Sigmoid colon (tissue), 7 donors: ENCODE measurements around the gene INPP5F. TPM values are rescaled to one million over a fixed set of nuclear protein-coding genes. Genes with fewer than 3 reads are reported as not detected.

Experiments used
- DNase-seq: peaks from one replicate; pipeline ENCODE4 v3.0.0-alpha.2; 2019
- H3K27ac ChIP-seq, 4 donors: fragments of 200-600 bp; sonication (generic); one replicate each; pipeline ENCODE4 v1.5.1; 2016 to 2019; ENCODE audit warnings: mild to moderate bottlenecking in 1 of 4
- H3K27me3 ChIP-seq, 3 donors: fragments of 200-600 bp; sonication (generic); one replicate each; pipeline ENCODE4 v1.5.1; 2019; ENCODE audit warnings: mild to moderate bottlenecking in 1 of 3
- H3K36me3 ChIP-seq, 4 donors: fragments of 200-600 bp; sonication (generic); one replicate each; pipeline ENCODE4 v1.5.1; 2016 to 2019
- H3K4me1 ChIP-seq, 4 donors: fragments of 200-600 bp; sonication (generic); one replicate each; pipeline ENCODE4 v1.5.1; 2017 to 2019
- H3K4me3 ChIP-seq, 4 donors: fragments of 200-600 bp; sonication (generic); one replicate each; pipeline ENCODE4 v1.5.1; 2017 to 2019; ENCODE audit warnings: mild to moderate bottlenecking in 2 of 4, moderate library complexity in 1 of 4
- H3K9me3 ChIP-seq, 4 donors: fragments of 200-600 bp in 3 of 4; sonication (generic) in 3 of 4; one replicate each; pipeline versions ENCODE4 v1.5.1 to v1.6.1; 2013 to 2019
- CTCF ChIP-seq, 4 experiments: fragments of 450-650 bp in 3 of 4; fragments of 200-600 bp in 1 of 4; IDR thresholded peaks; one replicate each; pipeline ENCODE4 v1.5.1; 2016 to 2019; ENCODE audit warnings: antibody characterized with exemption in 4 of 4, mild to moderate bottlenecking in 3 of 4, moderate library complexity in 2 of 4
- EP300 ChIP-seq, 4 donors: sonication (generic); formaldehyde crosslinking; IDR thresholded peaks; one replicate each; pipeline ENCODE4 v1.6.1; 2017; ENCODE audit warnings: antibody characterized with exemption in 4 of 4
- POLR2A ChIP-seq, 2 donors: fragments of 450-650 bp; IDR thresholded peaks; one replicate each; pipeline ENCODE4 v1.6.1; 2016; ENCODE audit warnings: antibody characterized with exemption in 2 of 2, mild to moderate bottlenecking in 2 of 2, moderate library complexity in 2 of 2
- POLR2AphosphoS5 ChIP-seq, 4 donors: sonication (generic); formaldehyde crosslinking; IDR thresholded peaks; one replicate each; pipeline ENCODE4 v1.6.1; 2017; ENCODE audit warnings: antibody characterized with exemption in 4 of 4
- WGBS, 2 donors: extraction: QIAGEN DNeasy Blood & Tissue Kit; methylation state at CpG; one replicate each; pipeline ENCODE4 v1.1.7; 2013; 5-methylcytosine and 5-hydroxymethylcytosine counted together
- intact Hi-C: fragments of 100-400 bp; cut with DNase I; formaldehyde crosslinking; loops from one replicate; pipeline ENCODE4 v1.15.1; 2023
- polyA plus RNA-seq, 3 donors: library from polyadenylated mRNA; stranded (reverse); fragments of 200-250 nt; gene quantifications; one replicate each; pipeline ENCODE4 v1.2.3, GENCODE V29; 2013
- total RNA-seq, 4 donors: library from RNA; depleted of rRNA; stranded (reverse); fragments of >200 nt; gene quantifications; one replicate each; pipeline ENCODE4 v1.1.0, GENCODE V29; 2016
- donor health status: healthy with polysubstance abuse.
- donor health status: Bipolar disorder and iron deficiency.
- donor health status: healthy.

INPP5F gene
- total and polyA plus RNA-seq, 7 donors = 4.4 to 22.2 (median 16.0) TPM

GRCh38 chr10:119735451-119735850 is 9.6 kb downstream of the INPP5F start:
- Histone ChIP-seq H3K4me1 (peaks cover 0 to 39% (median 27%) of the 10 kb centered on the region in 4 donors), H3K27me3 (no peaks in the 10 kb centered on the region), H3K9me3 (no peaks in the 10 kb centered on the region), H3K36me3 (no peaks in the 10 kb centered on the region), H3K27ac (no peak overlapping the region), H3K4me3 (no peak overlapping the region)
- WGBS, 2 donors = 92 to 95% methylated on average over 3 of the region's 3 CpGs
- TF ChIP-seq POLR2A (IDR thresholded peaks at IDR 0.05) (no peak), EP300 (IDR thresholded peaks at IDR 0.05) (no peak), CTCF (IDR thresholded peaks at IDR 0.05) (no peak), POLR2AphosphoS5 (IDR thresholded peaks at IDR 0.05) (no peak)
- intact Hi-C loops = no loop called here
- no peak for DNase-seq

GRCh38 chr10:119736220-119736619 is 10.4 kb downstream of the INPP5F start:
- no peak for DNase-seq
- no peaks in the 10 kb centered on the region for H3K36me3 ChIP-seq
- peaks cover 0 to 39% (median 27%) of the 10 kb centered on the region in 4 donors for H3K4me1 ChIP-seq
- intact Hi-C loops = no loop called here
- TF ChIP-seq POLR2A (IDR thresholded peaks at IDR 0.05) (no peak), EP300 (IDR thresholded peaks at IDR 0.05) (no peak), POLR2AphosphoS5 (IDR thresholded peaks at IDR 0.05) (no peak), CTCF (IDR thresholded peaks at IDR 0.05) (no peak)
- 91 to 96% methylated on average over 1 of the region's 1 CpG for whole genome bisulfite sequencing, 2 donors
- H3K9me3 ChIP-seq = no peaks in the 10 kb centered on the region
- no peak overlapping the region for H3K27ac ChIP-seq
- H3K27me3 ChIP-seq = no peaks in the 10 kb centered on the region
- H3K4me3 ChIP-seq = no peak overlapping the region

GRCh38 chr10:119737039-119737663 is 11.3 kb downstream of the INPP5F start:
- Histone ChIP-seq H3K27ac (peak overlapping the region in 3 of 4 donors; percentile 12 to 57 (median 41)), H3K27me3 (no peaks in the 10 kb centered on the region), H3K9me3 (no peaks in the 10 kb centered on the region), H3K36me3 (no peaks in the 10 kb centered on the region), H3K4me3 (no peak overlapping the region), H3K4me1 (peaks cover 0 to 39% (median 27%) of the 10 kb centered on the region in 4 donors)
- WGBS, 2 donors = 84 to 88% methylated on average over 2 of the region's 2 CpGs
- intact Hi-C loops = no loop called here
- no peak for DNase-seq
- TF ChIP-seq EP300 (IDR thresholded peaks at IDR 0.05) (no peak), POLR2AphosphoS5 (IDR thresholded peaks at IDR 0.05) (no peak), POLR2A (IDR thresholded peaks at IDR 0.05) (no peak), CTCF (IDR thresholded peaks at IDR 0.05) (no peak)

GRCh38 chr10:119737823-119738222 is 12.0 kb downstream of the INPP5F start:
- 14 to 47% methylated on average over 1 of the region's 1 CpG for WGBS, 2 donors
- H3K4me1 ChIP-seq = peaks cover 0 to 42% (median 28%) of the 10 kb centered on the region in 4 donors
- no peaks in the 10 kb centered on the region for H3K9me3 ChIP-seq
- H3K4me3 ChIP-seq = no peak overlapping the region
- TF ChIP-seq POLR2A (IDR thresholded peaks at IDR 0.05) (no peak), POLR2AphosphoS5 (IDR thresholded peaks at IDR 0.05) (peak in 1 of 4 donors; percentile 38)
- intact Hi-C loops = no loop called here
- no peaks in the 10 kb centered on the region for H3K36me3 ChIP-seq
- H3K27me3 ChIP-seq = no peaks in the 10 kb centered on the region
- H3K27ac ChIP-seq = peak overlapping the region; percentile 12 to 57 (median 43)
- DNase-seq = no peak

- intact Hi-C loops = no loop called here
- peaks cover 0 to 49% (median 35%) of the 10 kb centered on the region in 4 donors for H3K4me1 ChIP-seq
- H3K9me3 ChIP-seq = no peaks in the 10 kb centered on the region
- DNase-seq = no peak
- no peaks in the 10 kb centered on the region for H3K36me3 ChIP-seq
- H3K4me3 ChIP-seq = no peak overlapping the region
- H3K27me3 ChIP-seq = no peaks in the 10 kb centered on the region
- 93 to 98% methylated on average over 1 of the region's 1 CpG for WGBS, 2 donors
- TF ChIP-seq POLR2A (IDR thresholded peaks at IDR 0.05) (no peak), CTCF (IDR thresholded peaks at IDR 0.05) (no peak), POLR2AphosphoS5 (IDR thresholded peaks at IDR 0.05) (no peak), EP300 (IDR thresholded peaks at IDR 0.05) (no peak)
- peak overlapping the region in 1 of 4 donors; percentile 57 for H3K27ac ChIP-seq
Measured at GRCh38 chr10:119738962-119739361, 13.1 kb downstream of the INPP5F start.
